Measurements from ENCODE around the gene ARHGEF40. TPM values are rescaled to one million over a fixed set of nuclear protein-coding genes. Genes with fewer than 3 reads are reported as not detected.

Gene ARHGEF40
- total RNA-seq, 2 experiments from 2014 or later = 1.2 to 1.3 TPM

DNA sequence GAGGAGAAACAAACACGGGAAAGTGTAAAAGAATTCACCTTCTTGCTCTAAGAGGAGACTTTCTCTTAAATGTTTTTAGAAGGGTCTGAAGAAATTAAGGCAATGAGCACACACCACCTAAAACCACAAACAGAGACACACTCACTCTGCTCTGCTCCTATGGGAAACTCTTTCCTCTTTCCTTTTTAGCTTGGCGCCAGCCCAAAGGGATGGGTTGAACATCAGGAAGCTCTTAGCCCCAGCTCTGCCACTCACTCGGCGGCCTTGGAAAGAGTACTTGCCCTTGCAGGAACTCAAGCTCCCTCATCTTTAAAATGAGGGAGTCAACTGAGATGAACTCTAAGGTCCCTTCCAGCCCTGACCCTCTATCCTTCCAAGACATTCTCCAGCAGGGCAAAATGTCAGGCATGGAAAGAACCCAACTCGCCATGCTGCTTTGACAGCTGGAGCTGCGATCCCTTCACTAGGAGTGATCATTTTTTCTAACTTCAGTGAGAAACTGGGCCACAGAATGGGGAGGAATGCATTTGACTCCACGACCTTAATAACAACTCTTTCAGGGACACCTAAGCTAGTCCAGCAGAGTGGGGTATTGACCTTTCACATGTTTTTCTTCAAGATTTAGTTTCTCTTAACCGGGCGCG, 13.5 kb upstream of the ARHGEF40 start:
- no peak overlapping the region for H3K4me3 ChIP-seq (ENCODE audit: low read length)
- H3K9me3 ChIP-seq (ENCODE audit: control insufficient read depth in 1 of 2, insufficient read depth in 1 of 2, low read length in 2 of 2) = no peaks in the 10 kb centered on the region
- H3K27me3 ChIP-seq (ENCODE audit: control insufficient read depth in 1 of 2, insufficient read depth in 2 of 2, low read length in 2 of 2) = peaks cover 0 to 5% of the 10 kb centered on the region in 2 experiments
- Mint-ChIP-seq H3K4me3 (no peak overlapping the region), H3K4me1 (ENCODE audit: low read depth) (no peaks in the 10 kb centered on the region), H3K36me3 (ENCODE audit: low read depth) (no peaks in the 10 kb centered on the region), H3K27me3 (peaks cover 27% of the 10 kb centered on the region), H3K9me3 (no peaks in the 10 kb centered on the region), H3K27ac (no peak overlapping the region)
- ChIA-PET POLR2A (no interaction called here), CTCF (interaction anchor here (1.6 kb wide), 1 partner anchor 42 kb away, joined by 3 read pairs; no protein-coding TSS in a partner anchor)
- no peaks in the 10 kb centered on the region for H3K4me1 ChIP-seq (ENCODE audit: insufficient read depth, low read length)
- no peak overlapping the region for H3K27ac ChIP-seq (ENCODE audit: low read depth in 1 of 2, low read length in 2 of 2)
- ATAC-seq (ENCODE audit: poor library complexity) = no peak
- no peaks in the 10 kb centered on the region for H3K36me3 ChIP-seq (ENCODE audit: insufficient read depth, low read length)
- DNase-seq = no peak
- intact Hi-C loops (cut with DNase I, micrococcal nuclease) = no loop called here
- TF ChIP-seq, protein P1, sequence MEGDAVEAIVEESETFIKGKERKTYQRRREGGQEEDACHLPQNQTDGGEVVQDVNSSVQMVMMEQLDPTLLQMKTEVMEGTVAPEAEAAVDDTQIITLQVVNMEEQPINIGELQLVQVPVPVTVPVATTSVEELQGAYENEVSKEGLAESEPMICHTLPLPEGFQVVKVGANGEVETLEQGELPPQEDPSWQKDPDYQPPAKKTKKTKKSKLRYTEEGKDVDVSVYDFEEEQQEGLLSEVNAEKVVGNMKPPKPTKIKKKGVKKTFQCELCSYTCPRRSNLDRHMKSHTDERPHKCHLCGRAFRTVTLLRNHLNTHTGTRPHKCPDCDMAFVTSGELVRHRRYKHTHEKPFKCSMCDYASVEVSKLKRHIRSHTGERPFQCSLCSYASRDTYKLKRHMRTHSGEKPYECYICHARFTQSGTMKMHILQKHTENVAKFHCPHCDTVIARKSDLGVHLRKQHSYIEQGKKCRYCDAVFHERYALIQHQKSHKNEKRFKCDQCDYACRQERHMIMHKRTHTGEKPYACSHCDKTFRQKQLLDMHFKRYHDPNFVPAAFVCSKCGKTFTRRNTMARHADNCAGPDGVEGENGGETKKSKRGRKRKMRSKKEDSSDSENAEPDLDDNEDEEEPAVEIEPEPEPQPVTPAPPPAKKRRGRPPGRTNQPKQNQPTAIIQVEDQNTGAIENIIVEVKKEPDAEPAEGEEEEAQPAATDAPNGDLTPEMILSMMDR (IDR thresholded peaks at IDR 0.05) = no peak

DNA sequence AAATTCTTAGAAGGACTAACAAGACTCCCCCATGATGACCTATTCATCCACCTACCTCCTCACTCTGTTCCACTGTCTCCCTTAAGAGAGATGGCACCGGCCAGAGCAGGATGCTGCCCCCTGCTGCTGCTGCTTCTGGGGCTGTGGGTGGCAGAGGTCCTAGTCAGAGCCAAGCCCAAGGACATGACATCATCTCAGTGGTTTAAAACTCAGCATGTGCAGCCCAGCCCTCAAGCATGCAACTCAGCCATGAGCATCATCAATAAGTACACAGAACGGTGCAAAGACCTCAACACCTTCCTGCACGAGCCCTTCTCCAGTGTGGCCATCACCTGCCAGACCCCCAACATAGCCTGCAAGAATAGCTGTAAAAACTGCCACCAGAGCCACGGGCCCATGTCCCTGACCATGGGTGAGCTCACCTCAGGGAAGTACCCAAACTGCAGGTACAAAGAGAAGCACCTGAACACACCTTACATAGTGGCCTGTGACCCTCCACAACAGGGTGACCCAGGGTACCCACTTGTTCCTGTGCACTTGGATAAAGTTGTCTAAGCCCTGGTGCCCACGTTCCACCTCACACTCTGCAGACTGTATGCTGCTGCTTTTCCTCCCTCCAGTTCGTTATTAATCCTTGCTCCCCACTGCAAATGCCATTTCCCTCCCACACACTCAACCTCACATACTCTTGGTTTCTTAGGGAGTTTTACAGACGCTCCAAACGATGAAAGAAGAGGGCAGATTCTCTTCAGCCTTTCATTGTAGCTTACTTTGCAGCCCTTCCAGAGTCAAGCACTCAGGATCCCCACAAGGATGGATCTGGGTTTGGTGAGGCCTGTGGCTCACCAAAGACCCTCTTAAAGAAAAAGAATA, 12.1 kb upstream of the ARHGEF40 start, which contains the start of gene RNASE8:
Gene RNASE8 (plus strand): TSS at position 20 of the 873 bp plus-strand sequence. CDS start 71 bp downstream, at position 91.
- Mint-ChIP-seq H3K36me3 (ENCODE audit: low read depth) (no peaks in the 10 kb centered on the region), H3K9me3 (no peaks in the 10 kb centered on the region), H3K4me1 (ENCODE audit: low read depth) (no peaks in the 10 kb centered on the region), H3K4me3 (no peak within 1 kb of the TSS), H3K27ac (no peak within 1 kb of the TSS), H3K27me3 (peaks cover 31% of the 10 kb centered on the region)
- ChIA-PET POLR2A (no interaction called here), CTCF (interaction anchor here (0.5 to 1.6 kb wide), 2 partner anchors 43 to 233 kb away, joined by 3 read pairs; no protein-coding TSS in a partner anchor)
- ATAC-seq (ENCODE audit: poor library complexity) (no peak), DNase-seq (peak in 1 of 14 experiments; percentile 19)
- Histone ChIP-seq H3K4me1 (ENCODE audit: insufficient read depth, low read length) (no peaks in the 10 kb centered on the region), H3K9me3 (ENCODE audit: control insufficient read depth in 1 of 2, insufficient read depth in 1 of 2, low read length in 2 of 2) (no peaks in the 10 kb centered on the region), H3K27ac (ENCODE audit: low read depth in 1 of 2, low read length in 2 of 2) (no peak within 1 kb of the TSS), H3K36me3 (ENCODE audit: insufficient read depth, low read length) (no peaks in the 10 kb centered on the region), H3K27me3 (ENCODE audit: control insufficient read depth in 1 of 2, insufficient read depth in 2 of 2, low read length in 2 of 2) (peaks cover 4 to 5% of the 10 kb centered on the region in 2 experiments), H3K4me3 (ENCODE audit: low read length) (no peak within 1 kb of the TSS)
- intact Hi-C loops (cut with DNase I, micrococcal nuclease) = no loop called here
- TF ChIP-seq, protein P1 (IDR thresholded peaks at IDR 0.05) = no peak

DNA sequence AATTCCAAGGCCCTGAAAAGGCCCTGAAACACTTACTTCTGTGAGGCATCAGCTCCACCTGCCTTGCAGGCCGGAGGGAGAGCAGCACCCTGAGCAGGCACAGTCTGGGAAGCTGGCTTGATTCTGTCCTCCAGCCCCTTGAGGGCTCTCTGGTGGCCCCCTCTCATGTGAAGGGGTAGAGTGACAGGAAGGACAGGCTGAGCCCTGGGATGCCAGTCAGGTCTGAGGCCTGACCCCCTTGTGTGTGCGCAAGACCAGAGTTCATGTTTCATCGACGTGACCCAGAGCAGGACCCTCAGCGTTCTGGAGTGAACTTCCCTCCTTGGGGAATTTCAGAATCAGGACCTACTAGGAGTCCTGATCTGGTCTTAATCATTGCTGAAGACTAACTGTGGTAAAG, 11.2 kb upstream of the ARHGEF40 start:
- Mint-ChIP-seq H3K4me3 (no peak overlapping the region), H3K27me3 (peaks cover 40% of the 10 kb centered on the region), H3K27ac (no peak overlapping the region), H3K4me1 (ENCODE audit: low read depth) (no peaks in the 10 kb centered on the region), H3K36me3 (ENCODE audit: low read depth) (no peaks in the 10 kb centered on the region), H3K9me3 (no peaks in the 10 kb centered on the region)
- ATAC-seq (ENCODE audit: poor library complexity) = no peak
- DNase-seq = no peak
- TF ChIP-seq, protein P1 (IDR thresholded peaks at IDR 0.05) = no peak
- no peak overlapping the region for H3K4me3 ChIP-seq (ENCODE audit: low read length)
- no peaks in the 10 kb centered on the region for H3K36me3 ChIP-seq (ENCODE audit: insufficient read depth, low read length)
- no peaks in the 10 kb centered on the region for H3K4me1 ChIP-seq (ENCODE audit: insufficient read depth, low read length)
- H3K27ac ChIP-seq (ENCODE audit: low read depth in 1 of 2, low read length in 2 of 2) = no peak overlapping the region
- H3K9me3 ChIP-seq (ENCODE audit: control insufficient read depth in 1 of 2, insufficient read depth in 1 of 2, low read length in 2 of 2) = no peaks in the 10 kb centered on the region
- peaks cover 7 to 9% of the 10 kb centered on the region in 2 experiments for H3K27me3 ChIP-seq (ENCODE audit: control insufficient read depth in 1 of 2, insufficient read depth in 2 of 2, low read length in 2 of 2)
- POLR2A ChIA-PET = no interaction called here
- intact Hi-C loops (cut with DNase I, micrococcal nuclease) = no loop called here
- CTCF ChIA-PET = interaction anchor here (0.5 to 0.8 kb wide), 2 partner anchors 44 to 232 kb away, joined by 3 read pairs; no protein-coding TSS in a partner anchor
